ENCODE data around the gene NUDT4. TPM values are rescaled to one million over a fixed set of nuclear protein-coding genes. Genes with fewer than 3 reads are reported as not detected.

The NUDT4 gene
- total and polyA plus RNA-seq, 9 of the 15 experiments (the other 6 are each of a cell fraction or from before 2014, with no cell fraction given), result 38.1 to 164 (median 99.2) TPM

GRCh38 chr12:93376436-93377251, 1.1 kb upstream of the NUDT4 start (continued):
- TF ChIP-seq CBFA2T3 (IDR thresholded peaks at IDR 0.05) (0 out of 2 replicates have a peak, but pooled peaks have one; percentile 24), ZNF592 (IDR thresholded peaks at IDR 0.05) (peak; percentile 64), TCF7 (IDR thresholded peaks at IDR 0.05; ENCODE audit: borderline replicate concordance) (no peak), E2F8 (IDR thresholded peaks at IDR 0.05; ENCODE audit: low read depth, partially characterized antibody) (no peak), POLR2A (conservative IDR thresholded peaks at IDR 0.05) (peak; percentile 67), CBX3 (IDR thresholded peaks at IDR 0.05; ENCODE audit: borderline replicate concordance in 1 of 2, low read length in 2 of 2) (peak in 1 of 2 experiments; percentile 50; a peak in 1 of 3 replicates), ERF (CRISPR knock-in tag; IDR thresholded peaks at IDR 0.05) (0 out of 2 replicates have a peak, but pooled peaks have one; percentile 49), ELF4 (CRISPR knock-in tag; IDR thresholded peaks at IDR 0.05) (no peak), NELFE (IDR thresholded peaks at IDR 0.05; ENCODE audit: insufficient read depth, insufficient read length) (no peak), POLR2B (IDR thresholded peaks at IDR 0.05; ENCODE audit: low read depth, partially characterized antibody) (peak; percentile 64), RCOR1 (IDR thresholded peaks at IDR 0.05; ENCODE audit: borderline replicate concordance in 1 of 2, low read depth in 2 of 2, low read length in 2 of 2) (peak in 1 of 2 experiments; percentile 56; a peak in 1 of 4 replicates), RAD21 (CRISPR knock-in tag; conservative IDR thresholded peaks at IDR 0.05 in 1 of 2, IDR thresholded peaks at IDR 0.05 in 1 of 2) (peak; percentile 12 to 13; a peak in 1 of 4 replicates), NCOA4 (IDR thresholded peaks at IDR 0.05; ENCODE audit: partially characterized antibody) (no peak), EP300 (IDR thresholded peaks at IDR 0.05; ENCODE audit: low read length) (peak; percentile 22; the same call in 1 of the 2 replicates), HEY1 (CRISPR knock-in tag; IDR thresholded peaks at IDR 0.05; ENCODE audit: borderline replicate concordance) (no peak), MAFK (IDR thresholded peaks at IDR 0.05; ENCODE audit: low read length) (0 out of 2 replicates have a peak, but pooled peaks have one; percentile 13), ARID1B (IDR thresholded peaks at IDR 0.05) (peak; percentile 23; the same call in 1 of the 2 replicates), POLR2AphosphoS2 (IDR thresholded peaks at IDR 0.05; ENCODE audit: low read length) (no peak; the same call in 1 of the 2 replicates)
